Inflammatory macrophage treated with lipopolysaccharide for 1 hour (primary cell): ENCODE results near the gene A3GALT2.
"Not testable (repeated sequence)": the region's sequence is repeated elsewhere in the genome, so short reads cannot be mapped to it uniquely, and the experiment has no call there.

ENCODE experiments used
- DNase-seq, 2 donors: peaks; one replicate each; pipeline ENCODE4 v3.0.0-alpha.2; 2020 to 2022

A3GALT2 gene

GRCh38 chr1:33290615-33291014 lies 30.3 kb downstream of the A3GALT2 start:
- DNase-seq = not testable (repeated sequence)

GRCh38 chr1:33289858-33290154 lies 31.1 kb downstream of the A3GALT2 start:
- DNase-seq = no peak

- no peak for DNase-seq
Observed at GRCh38 chr1:33288976-33289857, 31.7 kb downstream of the A3GALT2 start.

- DNase-seq = no peak
Observed at GRCh38 chr1:33287317-33287716, 33.6 kb downstream of the A3GALT2 start.

GRCh38 chr1:33286451-33287185 lies 34.3 kb downstream of the A3GALT2 start:
- no peak for DNase-seq

GRCh38 chr1:33284049-33284448 lies 36.8 kb downstream of the A3GALT2 start:
- no peak for DNase-seq

GRCh38 chr1:33282791-33283190 lies 38.1 kb downstream of the A3GALT2 start:
- DNase-seq = peak in 1 of 2 donors; percentile 7

GRCh38 chr1:33281554-33282303 lies 39.2 kb downstream of the A3GALT2 start:
- DNase-seq = no peak

- no peak for DNase-seq
Observed at GRCh38 chr1:33280091-33280661, 40.7 kb downstream of the A3GALT2 start.

- DNase-seq = no peak
Observed at GRCh38 chr1:33277488-33278084, 43.3 kb downstream of the A3GALT2 start.

GRCh38 chr1:33276573-33277298 lies 44.2 kb downstream of the A3GALT2 start:
- no peak for DNase-seq

- DNase-seq = no peak
Observed at GRCh38 chr1:33275706-33276572, 45.0 kb downstream of the A3GALT2 start.

- DNase-seq = no peak
Observed at GRCh38 chr1:33275195-33275594, 45.7 kb downstream of the A3GALT2 start.

GRCh38 chr1:33274446-33274845 lies 46.5 kb downstream of the A3GALT2 start:
- DNase-seq = no peak

GRCh38 chr1:33273961-33274371 lies 46.9 kb downstream of the A3GALT2 start:
- DNase-seq = no peak

- DNase-seq = no peak
Observed at GRCh38 chr1:33273406-33273805, 47.5 kb downstream of the A3GALT2 start.

- DNase-seq = no peak
Observed at GRCh38 chr1:33272930-33273329, 48.0 kb downstream of the A3GALT2 start.

GRCh38 chr1:33272509-33272908 lies 48.4 kb downstream of the A3GALT2 start:
- DNase-seq = no peak

GRCh38 chr1:33271666-33272505 lies 49.0 kb downstream of the A3GALT2 start:
- DNase-seq = no peak
